ENCODE data around the gene MYB. TPM values are rescaled to one million over a fixed set of nuclear protein-coding genes. Genes with fewer than 3 reads are reported as not detected.
"Not testable (repeated sequence)": the region's sequence is repeated elsewhere in the genome, so short reads cannot be mapped to it uniquely, and the experiment has no call there.

Gene MYB
- total RNA-seq: 0.52 TPM

DNA sequence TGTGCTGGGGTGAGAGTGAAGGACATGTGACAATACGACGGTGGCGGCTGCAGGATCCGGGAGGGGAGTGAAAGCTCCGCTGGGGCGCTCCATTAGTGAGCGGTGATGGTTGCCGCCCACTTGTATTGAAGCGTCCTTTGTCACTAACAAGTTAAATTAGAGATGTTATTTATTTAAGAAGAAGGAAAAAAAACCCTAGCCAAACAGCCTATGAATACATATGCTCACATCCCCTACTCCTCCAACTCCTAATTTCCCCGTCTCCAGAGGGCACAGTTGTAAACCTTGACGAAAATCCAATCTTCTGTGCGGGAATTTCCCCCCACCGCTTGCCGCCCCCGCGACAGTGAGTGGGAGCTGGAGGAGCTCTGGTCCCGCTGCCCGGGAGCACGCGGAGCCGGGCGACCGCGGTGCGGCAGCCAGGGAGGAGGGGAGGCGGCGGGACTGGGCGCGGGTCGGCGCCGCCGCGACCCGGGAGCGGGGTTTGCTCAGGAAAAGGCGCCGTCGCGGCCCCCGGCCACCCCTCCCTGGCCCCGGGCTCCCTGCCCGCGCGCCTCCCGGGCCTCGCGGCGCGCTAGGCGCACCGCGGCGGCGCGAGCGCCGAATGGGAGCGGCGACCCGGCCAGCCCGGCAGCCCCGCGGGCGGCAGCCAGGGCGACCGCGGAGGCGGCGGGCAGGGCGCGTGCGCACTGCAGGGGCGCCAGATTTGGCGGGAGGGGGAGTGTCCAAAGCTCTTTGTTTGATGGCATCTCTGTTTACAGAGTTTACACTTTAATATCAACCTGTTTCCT is at the start of gene MYB:
Gene MYB, plus strand, starts transcription at position 767 of the 791 bp plus-strand sequence. CDS start 206 bp downstream, outside the sequence.
- Histone ChIP-seq H3K36me3 (ENCODE audit: control insufficient read depth in 3 of 3, insufficient read depth in 3 of 3, low read length in 3 of 3) (no peaks in the 10 kb centered on the region), H3K27ac (ENCODE audit: low read depth, low read length) (no peak within 1 kb of the TSS), H3K9me3 (ENCODE audit: control insufficient read depth in 3 of 3, low read length in 3 of 3) (no peaks in the 10 kb centered on the region), H3K4me1 (ENCODE audit: control insufficient read depth in 3 of 3, insufficient read depth in 3 of 3, low read length in 3 of 3) (peaks cover 20 to 23% (median 21%) of the 10 kb centered on the region in 3 donors), H3K9ac (ENCODE audit: low read depth in 1 of 3, low read length in 3 of 3) (peak within 1 kb of the TSS in 2 of 3 donors; percentile 52 to 66), H3K27me3 (ENCODE audit: control insufficient read depth in 3 of 3, insufficient read depth in 3 of 3, low read length in 3 of 3) (peaks cover 20 to 37% (median 30%) of the 10 kb centered on the region in 3 donors), H3K4me3 (ENCODE audit: low read length in 3 of 3) (peak within 1 kb of the TSS; percentile 67 to 77 (median 72))

GRCh38 chr6:135132776-135133175 is 48.3 kb upstream of the MYB start:
- no peak overlapping the region for H3K4me3 ChIP-seq (ENCODE audit: low read length in 3 of 3)
- no peaks in the 10 kb centered on the region for H3K4me1 ChIP-seq (ENCODE audit: control insufficient read depth in 3 of 3, insufficient read depth in 3 of 3, low read length in 3 of 3)
- no peaks in the 10 kb centered on the region for H3K9me3 ChIP-seq (ENCODE audit: control insufficient read depth in 3 of 3, low read length in 3 of 3)
- no peaks in the 10 kb centered on the region for H3K27me3 ChIP-seq (ENCODE audit: control insufficient read depth in 3 of 3, insufficient read depth in 3 of 3, low read length in 3 of 3)
- no peaks in the 10 kb centered on the region for H3K36me3 ChIP-seq (ENCODE audit: control insufficient read depth in 3 of 3, insufficient read depth in 3 of 3, low read length in 3 of 3)
- no peak overlapping the region for H3K9ac ChIP-seq (ENCODE audit: low read depth in 1 of 3, low read length in 3 of 3)
- H3K27ac ChIP-seq (ENCODE audit: low read depth, low read length): no peak overlapping the region

- no peaks in the 10 kb centered on the region for H3K36me3 ChIP-seq (ENCODE audit: control insufficient read depth in 3 of 3, insufficient read depth in 3 of 3, low read length in 3 of 3)
- no peak overlapping the region for H3K27ac ChIP-seq (ENCODE audit: low read depth, low read length)
- H3K4me3 ChIP-seq (ENCODE audit: low read length in 3 of 3): no peak overlapping the region
- H3K4me1 ChIP-seq (ENCODE audit: control insufficient read depth in 3 of 3, insufficient read depth in 3 of 3, low read length in 3 of 3): no peaks in the 10 kb centered on the region
- no peak overlapping the region for H3K9ac ChIP-seq (ENCODE audit: low read depth in 1 of 3, low read length in 3 of 3)
- H3K27me3 ChIP-seq (ENCODE audit: control insufficient read depth in 3 of 3, insufficient read depth in 3 of 3, low read length in 3 of 3): no peaks in the 10 kb centered on the region
- no peaks in the 10 kb centered on the region for H3K9me3 ChIP-seq (ENCODE audit: control insufficient read depth in 3 of 3, low read length in 3 of 3)
These were observed 45.3 kb upstream of the MYB start for GRCh38 chr6:135135835-135136234.

DNA sequence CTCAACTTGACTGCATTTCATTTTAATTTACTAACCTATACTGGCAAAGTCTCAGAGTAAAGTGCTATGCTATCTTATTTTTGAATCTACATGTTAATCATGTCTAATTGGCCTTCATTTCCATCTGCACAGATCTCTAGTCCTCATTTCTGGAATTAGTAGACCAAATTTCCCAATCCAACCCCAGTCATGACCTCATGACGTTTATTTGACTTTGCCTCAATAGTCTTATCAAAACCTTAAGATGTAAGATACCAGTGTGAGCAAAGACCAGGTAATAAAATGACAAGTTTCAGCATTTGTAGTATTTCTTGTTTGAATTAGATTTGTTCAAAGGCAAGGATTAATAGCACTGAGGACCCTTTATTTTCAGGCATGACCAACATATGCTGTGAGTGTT is 43.3 kb upstream of the MYB start:
- no peaks in the 10 kb centered on the region for H3K27me3 ChIP-seq (ENCODE audit: control insufficient read depth in 3 of 3, insufficient read depth in 3 of 3, low read length in 3 of 3)
- H3K27ac ChIP-seq (ENCODE audit: low read depth, low read length): no peak overlapping the region
- no peak overlapping the region for H3K9ac ChIP-seq (ENCODE audit: low read depth in 1 of 3, low read length in 3 of 3)
- H3K36me3 ChIP-seq (ENCODE audit: control insufficient read depth in 3 of 3, insufficient read depth in 3 of 3, low read length in 3 of 3): no peaks in the 10 kb centered on the region
- H3K9me3 ChIP-seq (ENCODE audit: control insufficient read depth in 3 of 3, low read length in 3 of 3): no peaks in the 10 kb centered on the region
- no peaks in the 10 kb centered on the region for H3K4me1 ChIP-seq (ENCODE audit: control insufficient read depth in 3 of 3, insufficient read depth in 3 of 3, low read length in 3 of 3)
- no peak overlapping the region for H3K4me3 ChIP-seq (ENCODE audit: low read length in 3 of 3)

GRCh38 chr6:135141182-135141581 is 39.9 kb upstream of the MYB start:
- H3K4me1 ChIP-seq (ENCODE audit: control insufficient read depth in 3 of 3, insufficient read depth in 3 of 3, low read length in 3 of 3): no peaks in the 10 kb centered on the region
- no peaks in the 10 kb centered on the region for H3K36me3 ChIP-seq (ENCODE audit: control insufficient read depth in 3 of 3, insufficient read depth in 3 of 3, low read length in 3 of 3)
- H3K27me3 ChIP-seq (ENCODE audit: control insufficient read depth in 3 of 3, insufficient read depth in 3 of 3, low read length in 3 of 3): no peaks in the 10 kb centered on the region
- H3K9me3 ChIP-seq (ENCODE audit: control insufficient read depth in 3 of 3, low read length in 3 of 3): no peaks in the 10 kb centered on the region
- no peak overlapping the region for H3K27ac ChIP-seq (ENCODE audit: low read depth, low read length)
- no peak overlapping the region for H3K9ac ChIP-seq (ENCODE audit: low read depth in 1 of 3, low read length in 3 of 3)
- H3K4me3 ChIP-seq (ENCODE audit: low read length in 3 of 3): no peak overlapping the region

DNA sequence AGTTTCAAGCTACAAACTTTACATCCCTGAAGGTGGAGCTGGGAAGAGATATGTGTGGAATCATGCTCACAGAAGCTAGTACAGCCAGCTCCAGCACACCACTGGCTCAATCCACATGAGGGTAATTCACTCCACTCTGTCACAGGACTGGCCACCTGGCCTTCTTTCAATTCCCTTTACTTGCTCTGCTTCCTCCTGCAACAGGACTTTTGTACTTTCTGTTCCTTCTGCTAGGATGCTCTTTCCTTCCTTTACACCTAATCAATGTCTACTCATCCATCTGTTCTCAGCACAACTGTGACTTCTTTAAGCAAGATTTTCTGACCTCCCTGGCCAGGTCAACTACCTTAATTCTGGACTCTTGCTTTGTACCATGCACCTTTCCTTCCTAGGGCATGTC is 39.4 kb upstream of the MYB start:
- no peak overlapping the region for H3K9ac ChIP-seq (ENCODE audit: low read depth in 1 of 3, low read length in 3 of 3)
- H3K36me3 ChIP-seq (ENCODE audit: control insufficient read depth in 3 of 3, insufficient read depth in 3 of 3, low read length in 3 of 3): no peaks in the 10 kb centered on the region
- H3K4me1 ChIP-seq (ENCODE audit: control insufficient read depth in 3 of 3, insufficient read depth in 3 of 3, low read length in 3 of 3): no peaks in the 10 kb centered on the region
- no peaks in the 10 kb centered on the region for H3K27me3 ChIP-seq (ENCODE audit: control insufficient read depth in 3 of 3, insufficient read depth in 3 of 3, low read length in 3 of 3)
- no peak overlapping the region for H3K4me3 ChIP-seq (ENCODE audit: low read length in 3 of 3)
- H3K27ac ChIP-seq (ENCODE audit: low read depth, low read length): no peak overlapping the region
- no peaks in the 10 kb centered on the region for H3K9me3 ChIP-seq (ENCODE audit: control insufficient read depth in 3 of 3, low read length in 3 of 3)

DNA sequence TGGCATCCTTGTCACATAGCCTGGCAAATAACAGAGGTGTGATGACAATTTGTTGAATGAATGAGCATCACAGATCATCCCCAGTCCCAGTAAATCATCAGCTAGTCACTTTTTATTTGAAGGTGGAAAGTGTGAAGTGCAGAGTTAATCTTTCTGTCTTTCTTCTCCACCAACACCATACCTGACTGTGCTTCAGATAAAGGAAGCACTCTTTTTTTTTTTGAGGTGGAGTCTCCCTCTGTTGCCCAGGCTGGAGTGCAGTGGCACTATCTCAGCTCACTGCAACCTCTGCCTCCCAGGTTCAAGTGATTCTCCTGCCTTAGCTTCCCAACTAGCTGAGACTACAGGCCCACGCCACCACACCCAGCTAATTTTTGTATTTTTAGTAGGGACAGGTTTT is 38.9 kb upstream of the MYB start:
- H3K9me3 ChIP-seq (ENCODE audit: control insufficient read depth in 3 of 3, low read length in 3 of 3); H3K9ac ChIP-seq (ENCODE audit: low read depth in 1 of 3, low read length in 3 of 3); H3K36me3 ChIP-seq (ENCODE audit: control insufficient read depth in 3 of 3, insufficient read depth in 3 of 3, low read length in 3 of 3): not testable (repeated sequence)

GRCh38 chr6:135144673-135145062 is 36.4 kb upstream of the MYB start:
- Histone ChIP-seq H3K27me3 (ENCODE audit: control insufficient read depth in 3 of 3, insufficient read depth in 3 of 3, low read length in 3 of 3) (no peaks in the 10 kb centered on the region), H3K27ac (ENCODE audit: low read depth, low read length) (no peak overlapping the region), H3K9ac (ENCODE audit: low read depth in 1 of 3, low read length in 3 of 3) (no peak overlapping the region), H3K4me1 (ENCODE audit: control insufficient read depth in 3 of 3, insufficient read depth in 3 of 3, low read length in 3 of 3) (no peaks in the 10 kb centered on the region), H3K9me3 (ENCODE audit: control insufficient read depth in 3 of 3, low read length in 3 of 3) (no peaks in the 10 kb centered on the region), H3K4me3 (ENCODE audit: low read length in 3 of 3) (no peak overlapping the region), H3K36me3 (ENCODE audit: control insufficient read depth in 3 of 3, insufficient read depth in 3 of 3, low read length in 3 of 3) (no peaks in the 10 kb centered on the region)

More for the DNA sequence above, 38.9 kb upstream of the MYB start:
- H3K27ac ChIP-seq (ENCODE audit: low read depth, low read length); H3K4me1 ChIP-seq (ENCODE audit: control insufficient read depth in 3 of 3, insufficient read depth in 3 of 3, low read length in 3 of 3); H3K4me3 ChIP-seq (ENCODE audit: low read length in 3 of 3); H3K27me3 ChIP-seq (ENCODE audit: control insufficient read depth in 3 of 3, insufficient read depth in 3 of 3, low read length in 3 of 3): not testable (repeated sequence)

GRCh38 chr6:135145063-135145800 is 35.9 kb upstream of the MYB start:
- no peak overlapping the region for H3K27ac ChIP-seq (ENCODE audit: low read depth, low read length)
- no peak overlapping the region for H3K4me3 ChIP-seq (ENCODE audit: low read length in 3 of 3)
- H3K9me3 ChIP-seq (ENCODE audit: control insufficient read depth in 3 of 3, low read length in 3 of 3): no peaks in the 10 kb centered on the region
- no peaks in the 10 kb centered on the region for H3K4me1 ChIP-seq (ENCODE audit: control insufficient read depth in 3 of 3, insufficient read depth in 3 of 3, low read length in 3 of 3)
- no peaks in the 10 kb centered on the region for H3K27me3 ChIP-seq (ENCODE audit: control insufficient read depth in 3 of 3, insufficient read depth in 3 of 3, low read length in 3 of 3)
- H3K9ac ChIP-seq (ENCODE audit: low read depth in 1 of 3, low read length in 3 of 3): no peak overlapping the region
- H3K36me3 ChIP-seq (ENCODE audit: control insufficient read depth in 3 of 3, insufficient read depth in 3 of 3, low read length in 3 of 3): no peaks in the 10 kb centered on the region

Measured in skeletal muscle tissue (tissue), 4 donors.